Neural progenitor cell (in vitro differentiated cells): ENCODE data around the gene PPP6R3. TPM values are rescaled to one million over a fixed set of nuclear protein-coding genes. Genes with fewer than 3 reads are reported as not detected.
"Not testable (repeated sequence)": the region's sequence is repeated elsewhere in the genome, so short reads cannot be mapped to it uniquely, and the experiment has no call there.

Source experiments
- DNase-seq: peaks from one replicate; pipeline ENCODE4 v3.0.0-alpha.2; 2016; ENCODE audit warnings: low spot score
- H2AFZ ChIP-seq: fragments of 200-600 bp; sonication (generic); replicated peaks from 2 replicates; pipeline ENCODE4 v1.6.1; 2016; ENCODE audit warnings: antibody characterized with exemption
- H3F3A ChIP-seq: fragments of 200-600 bp; sonication (generic); 2 replicates; pipeline ENCODE4 v1.6.1; 2016; ENCODE audit warnings: antibody characterized with exemption, low read depth
- H3K27ac ChIP-seq: fragments of 200-600 bp; sonication (generic); 2 replicates; pipeline ENCODE4 v1.5.1; 2016; ENCODE audit warnings: mild to moderate bottlenecking
- H3K27me3 ChIP-seq: fragments of 200-600 bp; sonication (generic); 2 replicates; pipeline ENCODE4 v1.6.1; 2016; ENCODE audit warnings: mild to moderate bottlenecking, moderate library complexity
- H3K36me3 ChIP-seq: fragments of 200-600 bp; sonication (generic); 2 replicates; pipeline ENCODE4 v1.5.1; 2016
- H3K4me1 ChIP-seq: fragments of 200-600 bp; sonication (generic); 2 replicates; pipeline ENCODE4 v1.6.1; 2016; ENCODE audit warnings: mixed run types
- H3K4me2 ChIP-seq: fragments of 200-600 bp; sonication (generic); 2 replicates; pipeline ENCODE4 v1.6.1; 2016
- H3K4me3 ChIP-seq: fragments of 200-600 bp; sonication (generic); 2 replicates; pipeline ENCODE4 v1.5.1; 2016
- H3K79me2 ChIP-seq: fragments of 200-600 bp; sonication (generic); 2 replicates; pipeline ENCODE4 v1.6.1; 2016; ENCODE audit warnings: low read depth
- H3K9ac ChIP-seq: fragments of 200-600 bp; sonication (generic); 2 replicates; pipeline ENCODE4 v1.6.1; 2016
- H3K9me3 ChIP-seq: fragments of 200-600 bp; sonication (generic); 2 replicates; pipeline ENCODE4 v1.5.1; 2016; ENCODE audit warnings: low read depth
- H4K20me1 ChIP-seq: fragments of 200-600 bp; sonication (generic); 2 replicates; pipeline ENCODE4 v1.6.1; 2016; ENCODE audit warnings: low read depth
- H3K27ac Mint-ChIP-seq: 3 replicates; pipeline ENCODE4 v1.8.0; 2021; ENCODE audit warnings: mixed read lengths
- H3K27me3 Mint-ChIP-seq: 2 replicates; pipeline ENCODE4 v1.8.0; 2022; ENCODE audit warnings: low read depth, mild to moderate bottlenecking, inconsistent platforms, moderate library complexity, mixed read lengths; ENCODE audit not compliant: insufficient read depth
- H3K36me3 Mint-ChIP-seq: 3 replicates; pipeline ENCODE4 v1.8.0; 2021; ENCODE audit warnings: mixed read lengths
- H3K4me1 Mint-ChIP-seq: 3 replicates; pipeline ENCODE4 v1.8.0; 2021; ENCODE audit warnings: mixed read lengths
- H3K4me3 Mint-ChIP-seq: 3 replicates; pipeline ENCODE4 v1.8.0; 2021; ENCODE audit warnings: mild to moderate bottlenecking, moderate library complexity, mixed read lengths
- H3K9me3 Mint-ChIP-seq: 3 replicates; pipeline ENCODE4 v1.8.0; 2020; ENCODE audit warnings: mixed read lengths
- CTCF ChIP-seq: fragments of 200-600 bp; sonication (generic); IDR thresholded peaks from 2 replicates; pipeline ENCODE4 v1.5.1; 2017; ENCODE audit warnings: antibody characterized with exemption, mild to moderate bottlenecking
- EZH2phosphoT487 ChIP-seq: fragments of 200-600 bp; sonication (generic); IDR thresholded peaks from 2 replicates; pipeline ENCODE4 v1.6.1; 2017; ENCODE audit warnings: antibody characterized with exemption
- total RNA-seq: library from RNA; depleted of rRNA; stranded (reverse); fragments of >200 nt; gene quantifications from 2 replicates; pipeline ENCODE4 v1.2.3, GENCODE V29; 2015; ENCODE audit warnings: low replicate concordance

Gene PPP6R3
- total RNA-seq, 1 donor from 2014 or later = 197 TPM

- not testable (repeated sequence) for H3K4me3 Mint-ChIP-seq, H3K4me1 Mint-ChIP-seq, H3K27me3 ChIP-seq, H3K36me3 ChIP-seq, H3K4me2 ChIP-seq, H3K9ac ChIP-seq, H3K9me3 ChIP-seq, H3F3A ChIP-seq, H3K27me3 Mint-ChIP-seq, H3K4me3 ChIP-seq, H3K36me3 Mint-ChIP-seq, H3K27ac Mint-ChIP-seq, H3K9me3 Mint-ChIP-seq, H2AFZ ChIP-seq, H3K4me1 ChIP-seq, H3K27ac ChIP-seq, H4K20me1 ChIP-seq, H3K79me2 ChIP-seq, DNase-seq
These were observed 171.8 kb downstream of the PPP6R3 start for GRCh38 chr11:68632375-68632774.

- Histone ChIP-seq H3K9ac (no peak overlapping the region), H3K9me3 (no peaks in the 10 kb centered on the region), H3K27me3 (no peaks in the 10 kb centered on the region), H3K36me3 (no peaks in the 10 kb centered on the region), H3K27ac (no peak overlapping the region), H3F3A (no peaks in the 10 kb centered on the region), H3K4me1 (no peaks in the 10 kb centered on the region), H3K4me2 (no peak overlapping the region), H2AFZ (no peak overlapping the region), H3K79me2 (no peaks in the 10 kb centered on the region), H4K20me1 (no peaks in the 10 kb centered on the region), H3K4me3 (no peak overlapping the region)
- Mint-ChIP-seq H3K4me1 (no peaks in the 10 kb centered on the region), H3K36me3 (no peaks in the 10 kb centered on the region), H3K4me3 (no peak overlapping the region), H3K9me3 (no peaks in the 10 kb centered on the region), H3K27ac (no peak overlapping the region), H3K27me3 (peaks cover 2% of the 10 kb centered on the region)
- TF ChIP-seq EZH2phosphoT487 = no peak
- TF ChIP-seq CTCF = peak; percentile 81
- peak; percentile 87 for DNase-seq
These were observed 172.2 kb downstream of the PPP6R3 start for GRCh38 chr11:68632802-68633201.

GRCh38 chr11:68634606-68635005 lies 174.1 kb downstream of the PPP6R3 start:
- not testable (repeated sequence) for H3K27ac Mint-ChIP-seq, H3K27ac ChIP-seq, H3K9ac ChIP-seq, H3K9me3 ChIP-seq, H3K27me3 ChIP-seq, H3K79me2 ChIP-seq, H3K36me3 Mint-ChIP-seq, H3K9me3 Mint-ChIP-seq, H3K27me3 Mint-ChIP-seq, H3K36me3 ChIP-seq, H3K4me1 Mint-ChIP-seq, H3F3A ChIP-seq, H3K4me3 ChIP-seq, H3K4me3 Mint-ChIP-seq, H2AFZ ChIP-seq, DNase-seq, H3K4me2 ChIP-seq, H4K20me1 ChIP-seq, H3K4me1 ChIP-seq

DNA sequence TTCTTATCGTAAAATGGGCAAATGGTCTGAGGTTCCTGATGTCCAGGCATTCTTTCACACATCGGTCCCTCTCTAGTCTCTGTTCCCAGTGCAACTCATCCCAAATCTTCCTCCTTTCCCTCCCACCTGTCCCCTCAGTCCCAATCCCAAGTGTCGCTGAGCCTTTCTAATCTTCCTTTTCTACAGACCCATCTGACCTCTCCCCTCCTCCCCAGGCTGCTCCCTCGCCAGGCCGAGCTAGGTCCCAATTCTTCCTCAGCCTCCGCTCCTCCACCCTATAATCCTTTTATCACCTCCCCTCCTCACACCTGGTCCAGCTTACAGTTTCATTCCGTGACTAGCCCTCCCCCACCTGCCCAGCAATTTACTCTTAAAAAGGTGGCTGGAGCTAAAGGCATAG lies 174.6 kb downstream of the PPP6R3 start:
- not testable (repeated sequence) for H3K27me3 Mint-ChIP-seq, H3K36me3 ChIP-seq, H2AFZ ChIP-seq, H3K27me3 ChIP-seq, H4K20me1 ChIP-seq, H3K4me2 ChIP-seq, H3K4me3 Mint-ChIP-seq, H3K79me2 ChIP-seq, H3K9me3 Mint-ChIP-seq, H3K4me1 Mint-ChIP-seq, H3K27ac Mint-ChIP-seq, H3K4me1 ChIP-seq, H3F3A ChIP-seq, H3K27ac ChIP-seq, H3K9me3 ChIP-seq, H3K36me3 Mint-ChIP-seq, H3K4me3 ChIP-seq, H3K9ac ChIP-seq, DNase-seq

GRCh38 chr11:68635883-68636282 lies 175.3 kb downstream of the PPP6R3 start:
- H3K9ac ChIP-seq, H3K79me2 ChIP-seq, DNase-seq, H3K27me3 ChIP-seq, H3K9me3 ChIP-seq, H3K36me3 Mint-ChIP-seq, H3K27ac ChIP-seq, H3K27me3 Mint-ChIP-seq, H3F3A ChIP-seq, H3K4me3 ChIP-seq, H3K27ac Mint-ChIP-seq, H3K4me3 Mint-ChIP-seq, H3K9me3 Mint-ChIP-seq, H3K4me1 ChIP-seq, H3K36me3 ChIP-seq, H4K20me1 ChIP-seq, H3K4me1 Mint-ChIP-seq, H3K4me2 ChIP-seq, H2AFZ ChIP-seq: not testable (repeated sequence)

DNA sequence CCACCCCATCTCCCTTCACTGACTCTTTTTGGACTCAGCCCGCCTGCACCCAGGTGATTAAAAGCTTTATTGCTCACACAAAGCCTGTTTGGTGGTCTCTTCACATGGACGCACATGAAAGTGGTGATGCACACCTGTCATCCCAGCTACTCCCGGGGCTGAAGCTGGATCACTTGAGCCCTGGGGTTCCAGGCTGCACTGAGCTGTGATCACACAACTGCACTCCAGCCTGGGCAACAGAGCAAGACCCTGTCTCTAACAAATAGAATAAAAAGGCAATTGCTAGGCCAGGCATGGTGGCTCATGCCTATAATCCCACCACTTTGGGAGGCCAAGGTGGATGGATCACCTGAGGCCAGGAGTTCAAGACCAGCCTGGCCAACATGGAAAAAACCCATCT lies 178.8 kb downstream of the PPP6R3 start:
- DNase-seq, H3K27ac Mint-ChIP-seq, H3K27me3 ChIP-seq, H3K36me3 Mint-ChIP-seq, H3K4me3 Mint-ChIP-seq, H3K4me1 ChIP-seq, H3K9me3 ChIP-seq, H3K27me3 Mint-ChIP-seq, H3K4me1 Mint-ChIP-seq, H4K20me1 ChIP-seq, H3K4me3 ChIP-seq, H3F3A ChIP-seq, H3K27ac ChIP-seq, H3K9me3 Mint-ChIP-seq, H2AFZ ChIP-seq, H3K36me3 ChIP-seq, H3K9ac ChIP-seq, H3K4me2 ChIP-seq, H3K79me2 ChIP-seq: not testable (repeated sequence)
